GM19395 (cell line): ENCODE results near the gene RASL12.
A peak's percentile ranks its signal among the peaks of the same experiment; 100 is the strongest.
"Not testable (repeated sequence)": the region's sequence is repeated elsewhere in the genome, so short reads cannot be mapped to it uniquely, and the experiment has no call there.

ENCODE experiments used
- ATAC-seq: cut with Tn5 transposase; IDR thresholded peaks from one replicate; pipeline ENCODE4 v1.9.1; 2021; ENCODE audit warnings: mild to moderate bottlenecking, moderate library complexity; ENCODE audit not compliant: unreplicated experiment

Gene RASL12

GRCh38 chr15:65057549-65057940 is 10.2 kb downstream of the RASL12 start:
- ATAC-seq: no peak

GRCh38 chr15:65056868-65057548 is 10.8 kb downstream of the RASL12 start:
- ATAC-seq: no peak

- ATAC-seq: no peak
These were observed 11.7 kb downstream of the RASL12 start for GRCh38 chr15:65056106-65056505.

- ATAC-seq: no peak
These were observed 12.5 kb downstream of the RASL12 start for GRCh38 chr15:65055201-65055870.

- ATAC-seq: no peak
These were observed 13.2 kb downstream of the RASL12 start for GRCh38 chr15:65054333-65055200.

DNA sequence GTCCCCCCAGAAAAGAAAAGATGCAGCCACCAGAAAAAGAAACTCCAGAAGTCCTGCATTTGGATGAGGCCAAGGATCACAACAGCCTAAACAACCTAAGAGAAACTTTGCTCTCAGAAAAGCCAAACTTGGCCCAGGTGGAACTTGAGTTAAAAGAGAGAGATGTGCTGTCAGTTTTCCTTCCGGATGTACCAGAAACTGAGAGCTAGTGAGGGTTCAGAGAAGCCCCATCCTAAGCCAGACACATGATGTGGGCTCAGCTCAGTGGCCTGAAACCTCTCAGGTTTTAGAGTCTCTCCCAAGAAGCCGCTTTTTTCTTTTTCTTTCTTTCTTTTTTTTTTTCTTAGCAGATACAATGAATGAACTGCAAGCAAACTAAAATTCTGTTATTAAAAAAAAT is 14.8 kb downstream of the RASL12 start:
- ATAC-seq: no peak

DNA sequence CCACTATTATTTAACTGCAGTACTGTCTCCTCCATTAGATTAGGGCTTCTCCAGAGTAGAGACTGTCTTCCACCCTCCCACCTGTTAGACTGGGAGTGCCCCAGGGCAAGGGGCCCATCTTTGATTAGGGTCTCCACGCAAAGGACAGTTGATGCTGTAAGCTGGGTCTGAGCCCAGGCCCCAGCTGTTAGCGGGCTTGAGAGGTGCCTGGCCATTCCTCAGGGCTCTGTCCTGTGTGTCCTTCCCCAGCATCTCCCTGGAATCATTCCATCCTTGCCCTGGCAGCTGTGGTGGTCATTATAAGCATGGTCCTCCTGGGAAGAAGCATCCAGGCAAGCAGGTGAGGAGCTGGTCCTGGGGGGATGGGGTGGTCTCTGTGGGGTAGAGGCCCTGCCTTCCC is 16.5 kb downstream of the RASL12 start:
- ATAC-seq: no peak

GRCh38 chr15:65050270-65050669 is 17.5 kb downstream of the RASL12 start:
- ATAC-seq: no peak

GRCh38 chr15:65049418-65049840 is 18.4 kb downstream of the RASL12 start:
- ATAC-seq: peak; percentile 90

DNA sequence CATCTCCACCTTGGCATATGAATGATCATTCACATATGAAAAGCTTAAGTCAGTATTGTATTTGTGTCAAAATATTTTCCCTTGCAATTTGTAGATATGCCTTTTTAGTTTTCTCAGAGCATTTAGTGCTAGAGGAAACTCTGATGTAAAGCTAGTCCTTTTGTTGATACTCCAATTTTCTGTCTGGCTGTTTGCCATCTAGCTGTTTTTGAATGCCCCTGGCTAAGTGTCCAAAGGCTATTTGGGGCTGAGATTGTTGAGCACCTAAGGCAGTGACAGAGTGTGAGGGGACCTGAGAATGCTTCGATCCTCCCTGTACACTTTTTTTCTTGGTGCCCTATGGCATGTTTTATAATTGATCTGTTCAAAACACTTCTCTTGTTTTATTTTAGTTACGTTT is 19.6 kb downstream of the RASL12 start:
- ATAC-seq: no peak

DNA sequence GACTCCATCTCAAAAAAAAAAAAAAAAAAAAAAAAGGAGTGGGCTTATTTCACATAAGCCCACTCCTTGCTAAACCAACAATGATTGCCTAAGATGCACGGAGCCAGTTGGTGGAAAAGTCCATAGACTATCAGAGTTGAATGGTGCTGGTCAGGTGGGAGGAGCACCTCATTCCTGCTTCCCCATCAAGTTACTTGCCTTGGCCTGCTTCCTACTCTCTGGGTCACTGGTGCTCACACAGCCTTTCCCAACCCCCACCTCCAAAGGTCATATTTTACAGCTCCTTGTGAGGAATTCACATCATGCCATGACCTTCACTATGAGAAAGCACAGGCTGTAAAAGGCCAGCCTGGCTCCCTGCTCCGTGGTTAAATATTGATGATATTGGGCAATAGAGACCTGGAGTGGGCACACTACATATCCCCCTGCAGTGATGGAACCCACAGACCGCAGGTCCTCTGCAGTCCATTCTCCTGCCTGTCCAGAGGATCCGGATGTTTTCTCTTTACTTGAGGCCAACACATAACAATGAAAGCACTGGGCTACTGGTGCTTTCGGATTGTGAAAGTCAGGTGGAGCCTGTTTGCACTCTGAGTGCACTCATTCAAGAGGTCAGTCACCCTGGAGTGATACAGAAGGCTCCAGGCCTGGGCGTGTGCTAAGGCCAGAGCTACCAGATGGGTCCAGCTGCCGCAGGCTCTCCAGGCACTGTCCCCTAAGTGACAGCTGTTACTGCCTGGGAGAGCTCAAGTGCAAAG is 22.9 kb downstream of the RASL12 start, which contains the start of gene SLC51B:
Gene SLC51B (plus strand): TSS at position 664 of the 758 bp plus-strand sequence. CDS start 4,618 bp downstream, outside the sequence.
- no peak for ATAC-seq

DNA sequence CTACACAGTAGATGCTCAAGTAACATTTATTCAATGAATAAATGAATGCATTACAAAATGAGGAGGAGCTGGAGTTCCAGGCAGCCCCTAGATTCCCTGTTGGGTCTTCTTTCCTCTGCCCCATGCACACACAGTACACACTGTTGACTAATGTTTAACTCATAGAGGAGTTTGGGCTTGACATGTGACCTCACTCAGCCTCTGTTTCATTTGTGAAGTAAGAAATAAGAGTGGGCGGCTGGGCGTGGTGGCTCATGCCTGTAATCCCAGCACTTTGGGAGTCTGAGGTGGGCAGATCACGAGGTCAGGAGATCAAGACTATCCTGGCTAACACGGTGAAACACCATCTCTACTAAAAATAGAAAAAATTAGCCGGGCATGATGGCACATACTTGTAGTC is 23.6 kb downstream of the RASL12 start:
- not testable (repeated sequence) for ATAC-seq

GRCh38 chr15:65042776-65043327 is 24.9 kb downstream of the RASL12 start:
- ATAC-seq: no peak

DNA sequence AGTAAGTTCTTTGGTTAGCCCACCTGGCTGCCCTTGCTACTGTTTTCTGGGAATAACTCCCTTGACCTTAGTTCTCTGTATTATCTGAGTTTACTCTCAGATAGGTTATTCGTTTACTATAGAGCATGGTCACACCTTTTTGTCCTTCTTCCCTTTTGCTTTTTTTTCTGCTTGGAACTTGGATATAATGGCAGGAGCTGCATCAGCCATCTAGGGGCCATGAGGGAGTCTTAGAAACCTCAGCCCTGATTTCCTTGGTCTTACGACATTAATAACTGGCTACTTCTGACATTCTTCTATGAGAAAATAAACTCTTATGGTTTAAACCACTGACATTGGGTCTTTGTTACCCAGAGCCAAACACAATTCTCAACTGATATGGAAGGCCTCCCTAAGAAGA is 26.0 kb downstream of the RASL12 start:
- ATAC-seq: no peak

DNA sequence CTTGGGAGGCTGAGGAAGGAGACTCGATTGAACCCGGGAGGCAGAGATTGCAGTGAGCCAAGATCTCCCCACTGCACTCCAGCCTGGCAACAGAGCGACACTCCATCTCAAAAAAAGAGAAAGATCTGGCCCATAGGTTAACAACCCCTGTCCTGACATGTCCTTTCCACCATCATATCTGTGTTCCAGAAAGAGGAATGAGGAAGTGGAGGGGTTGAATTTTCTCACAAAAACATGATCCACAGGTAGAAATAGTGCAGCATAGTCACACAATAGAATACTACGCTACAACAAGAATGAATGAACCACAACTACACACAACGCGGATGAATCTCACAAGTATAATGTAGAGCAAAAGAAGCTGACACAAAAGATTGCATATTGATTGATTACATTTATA is 27.3 kb downstream of the RASL12 start:
- ATAC-seq: no peak

DNA sequence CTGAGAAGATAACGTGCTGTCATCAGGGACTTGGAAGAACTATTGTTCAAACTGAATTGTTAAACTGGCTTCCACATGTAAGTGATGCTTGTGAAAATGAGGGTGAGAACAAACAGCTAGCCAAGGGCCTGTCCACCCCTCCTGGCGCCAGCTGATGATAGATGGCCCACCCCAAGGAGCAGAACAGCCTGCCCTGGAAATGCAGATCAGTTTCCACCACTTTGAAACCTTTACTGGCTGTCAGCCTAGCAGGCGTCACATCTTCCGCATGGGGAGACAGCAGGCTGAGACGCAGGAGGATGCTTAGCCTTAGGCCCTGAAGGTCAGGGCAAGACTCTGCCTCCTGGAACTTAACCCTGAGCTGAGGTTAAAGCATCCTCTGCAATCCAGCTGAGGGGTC is 29.0 kb downstream of the RASL12 start:
- ATAC-seq: no peak

- no peak for ATAC-seq
These were observed 29.4 kb downstream of the RASL12 start for GRCh38 chr15:65038428-65038827.

GRCh38 chr15:65037309-65037708 is 30.5 kb downstream of the RASL12 start:
- no peak for ATAC-seq

DNA sequence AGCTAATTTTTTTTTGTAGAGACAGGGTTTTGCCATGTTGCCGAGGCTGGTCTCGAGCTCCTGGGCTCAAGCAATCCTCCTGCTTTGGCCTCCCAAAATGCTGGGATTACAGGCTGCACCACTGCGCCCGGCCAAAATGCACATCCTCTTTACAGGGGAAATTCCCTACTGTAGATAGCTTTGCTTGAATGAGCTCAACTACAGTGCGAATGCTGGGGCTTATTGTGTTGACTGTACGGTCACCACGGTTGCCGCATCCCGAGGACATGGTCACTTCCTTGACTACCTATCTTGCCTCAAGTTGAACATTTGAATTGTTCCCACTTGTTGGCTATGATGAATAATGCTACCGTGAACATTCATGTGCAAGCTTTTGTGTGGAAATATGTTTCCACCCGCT is 33.1 kb downstream of the RASL12 start:
- no peak for ATAC-seq

- ATAC-seq: no peak
These were observed 34.0 kb downstream of the RASL12 start for GRCh38 chr15:65033659-65034269.
